ENCODE results near the gene MREG.

MREG gene

DNA sequence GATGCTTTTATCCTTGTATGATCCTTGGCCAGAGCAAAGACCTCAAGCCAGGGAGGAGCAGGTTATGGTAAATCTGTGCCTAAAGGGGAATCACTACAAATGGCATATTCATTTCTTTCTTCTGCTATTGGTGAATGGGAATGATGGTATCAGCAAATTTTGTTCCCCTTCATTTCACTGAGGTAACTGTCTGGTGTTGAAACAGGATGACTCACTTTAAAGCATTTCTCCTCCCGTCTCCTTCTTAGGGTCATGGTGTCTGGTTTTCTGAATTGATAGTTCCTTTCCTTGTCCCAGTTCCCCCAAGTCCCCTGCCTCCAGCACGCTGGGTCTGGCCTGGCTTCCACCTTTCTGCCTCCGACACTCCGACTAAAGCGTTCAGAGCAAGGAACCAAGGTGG lies 109.2 kb downstream of the MREG start:
- peaks cover 3% of the 10 kb centered on the region; the same call in 1 of the 2 replicates for H3K9me3 ChIP-seq (ENCODE audit: control insufficient read depth, insufficient read depth, low read depth, low read length)
- no peaks in the 10 kb centered on the region for H3K36me3 ChIP-seq (ENCODE audit: control insufficient read depth, insufficient read depth, low read length)
- no peaks in the 10 kb centered on the region for H3K4me1 ChIP-seq (ENCODE audit: control insufficient read depth, insufficient read depth, low read length)
- H3K4me3 ChIP-seq (ENCODE audit: low read depth, low read length), result no peak overlapping the region
- H3K9ac ChIP-seq (ENCODE audit: low read length), result no peak overlapping the region
- no peak overlapping the region for H3K27ac ChIP-seq (ENCODE audit: low read depth, low read length)
- H3K27me3 ChIP-seq (ENCODE audit: control insufficient read depth, insufficient read depth, low read length), result no peaks in the 10 kb centered on the region

DNA sequence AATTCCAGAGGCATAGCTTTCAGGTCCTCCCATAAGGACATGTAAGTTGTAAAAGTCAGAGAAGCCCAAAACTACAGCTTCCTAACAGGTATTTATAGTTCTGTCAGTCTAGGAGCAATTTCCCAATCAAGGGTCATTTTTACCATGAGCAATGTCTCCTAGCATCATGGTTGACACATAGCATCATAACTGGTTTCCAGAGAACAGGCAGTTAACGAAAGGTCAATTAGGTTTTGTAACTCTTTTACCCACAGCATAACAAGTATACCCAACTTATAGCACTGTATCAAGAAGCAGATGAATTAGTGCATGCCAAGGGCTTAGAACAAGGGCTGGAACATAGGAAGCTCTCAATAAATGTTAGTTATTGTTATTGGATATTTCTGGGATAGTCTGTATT lies 110.1 kb downstream of the MREG start:
- H3K9me3 ChIP-seq (ENCODE audit: control insufficient read depth, insufficient read depth, low read depth, low read length), result no peaks in the 10 kb centered on the region
- no peaks in the 10 kb centered on the region for H3K27me3 ChIP-seq (ENCODE audit: control insufficient read depth, insufficient read depth, low read length)
- no peak overlapping the region for H3K9ac ChIP-seq (ENCODE audit: low read length)
- H3K4me1 ChIP-seq (ENCODE audit: control insufficient read depth, insufficient read depth, low read length), result no peaks in the 10 kb centered on the region
- no peak overlapping the region for H3K4me3 ChIP-seq (ENCODE audit: low read depth, low read length)
- no peak overlapping the region for H3K27ac ChIP-seq (ENCODE audit: low read depth, low read length)
- H3K36me3 ChIP-seq (ENCODE audit: control insufficient read depth, insufficient read depth, low read length), result no peaks in the 10 kb centered on the region

DNA sequence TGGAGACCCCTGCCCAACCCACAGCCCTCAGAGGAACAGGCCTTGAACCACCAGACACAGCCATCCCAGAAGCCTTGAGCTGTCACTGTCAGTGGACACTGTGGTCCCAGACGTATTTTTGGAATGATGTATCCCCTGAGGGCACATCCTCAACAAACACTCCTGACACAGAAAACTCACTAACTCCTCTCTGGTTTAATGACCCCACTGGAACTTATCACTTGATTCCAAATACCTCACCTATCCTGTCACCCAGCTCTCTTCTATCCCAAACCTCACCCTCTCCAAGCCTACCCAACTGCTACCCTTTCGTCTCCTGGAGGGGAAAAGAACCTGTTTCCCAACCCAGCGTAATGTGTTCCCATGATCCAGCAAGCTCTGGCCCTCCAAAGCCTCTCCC lies 111.6 kb downstream of the MREG start:
- Histone ChIP-seq H3K4me1 (ENCODE audit: control insufficient read depth, insufficient read depth, low read length) (no peaks in the 10 kb centered on the region), H3K4me3 (ENCODE audit: low read depth, low read length) (no peak overlapping the region), H3K27me3 (ENCODE audit: control insufficient read depth, insufficient read depth, low read length) (no peaks in the 10 kb centered on the region), H3K36me3 (ENCODE audit: control insufficient read depth, insufficient read depth, low read length) (no peaks in the 10 kb centered on the region), H3K9me3 (ENCODE audit: control insufficient read depth, insufficient read depth, low read depth, low read length) (no peaks in the 10 kb centered on the region), H3K9ac (ENCODE audit: low read length) (no peak overlapping the region), H3K27ac (ENCODE audit: low read depth, low read length) (no peak overlapping the region)

DNA sequence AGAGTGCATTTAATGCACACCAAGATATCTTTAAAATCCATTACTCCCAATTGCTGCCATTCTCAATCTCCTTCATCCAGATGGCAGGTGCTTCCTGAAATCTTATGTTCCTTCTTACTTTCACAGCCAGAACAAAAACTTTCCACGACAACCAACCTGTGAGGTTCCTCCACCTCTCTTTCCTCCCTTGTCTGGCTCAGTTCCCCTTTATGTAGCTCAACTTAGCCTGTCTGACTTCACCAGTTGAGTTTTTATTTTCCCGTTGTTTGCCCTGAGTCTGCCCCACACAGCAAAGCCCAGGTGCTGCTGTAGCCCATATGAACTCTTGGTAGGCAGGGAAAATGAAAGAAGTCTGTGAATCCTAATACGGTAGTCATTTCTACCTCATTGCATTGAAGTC lies 112.5 kb downstream of the MREG start:
- H3K36me3 ChIP-seq (ENCODE audit: control insufficient read depth, insufficient read depth, low read length), result no peaks in the 10 kb centered on the region
- H3K9ac ChIP-seq (ENCODE audit: low read length), result no peak overlapping the region
- no peak overlapping the region for H3K4me3 ChIP-seq (ENCODE audit: low read depth, low read length)
- 0 out of 2 replicates have a peak, but pooled peaks cover 2% of the 10 kb centered on the region for H3K9me3 ChIP-seq (ENCODE audit: control insufficient read depth, insufficient read depth, low read depth, low read length)
- no peaks in the 10 kb centered on the region for H3K4me1 ChIP-seq (ENCODE audit: control insufficient read depth, insufficient read depth, low read length)
- no peak overlapping the region for H3K27ac ChIP-seq (ENCODE audit: low read depth, low read length)
- no peaks in the 10 kb centered on the region for H3K27me3 ChIP-seq (ENCODE audit: control insufficient read depth, insufficient read depth, low read length)

DNA sequence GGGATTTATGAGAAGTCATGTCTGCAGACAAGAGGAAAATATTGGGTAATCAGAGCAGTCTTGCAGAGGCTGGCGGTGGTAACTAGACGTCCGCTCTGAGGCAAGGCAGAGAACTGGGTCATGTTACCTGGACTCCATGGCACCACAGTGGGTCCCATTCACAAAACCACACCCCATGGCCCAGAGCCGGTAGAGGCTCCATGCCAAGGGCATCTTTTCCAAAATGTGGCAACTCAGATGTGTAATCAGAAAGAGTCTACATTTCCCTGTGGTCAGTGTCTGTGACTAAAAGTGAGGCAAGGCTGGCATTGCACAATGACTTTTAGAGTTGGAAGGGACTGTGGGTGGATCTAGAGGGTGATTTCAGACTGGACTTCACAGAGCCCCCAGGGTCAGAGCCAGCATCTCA lies 113.1 kb downstream of the MREG start:
- no peak overlapping the region for H3K27ac ChIP-seq (ENCODE audit: low read depth, low read length)
- no peaks in the 10 kb centered on the region for H3K4me1 ChIP-seq (ENCODE audit: control insufficient read depth, insufficient read depth, low read length)
- no peaks in the 10 kb centered on the region for H3K27me3 ChIP-seq (ENCODE audit: control insufficient read depth, insufficient read depth, low read length)
- H3K9me3 ChIP-seq (ENCODE audit: control insufficient read depth, insufficient read depth, low read depth, low read length), result 0 out of 2 replicates have a peak, but pooled peaks cover 2% of the 10 kb centered on the region
- no peak overlapping the region for H3K4me3 ChIP-seq (ENCODE audit: low read depth, low read length)
- no peaks in the 10 kb centered on the region for H3K36me3 ChIP-seq (ENCODE audit: control insufficient read depth, insufficient read depth, low read length)
- H3K9ac ChIP-seq (ENCODE audit: low read length), result no peak overlapping the region

DNA sequence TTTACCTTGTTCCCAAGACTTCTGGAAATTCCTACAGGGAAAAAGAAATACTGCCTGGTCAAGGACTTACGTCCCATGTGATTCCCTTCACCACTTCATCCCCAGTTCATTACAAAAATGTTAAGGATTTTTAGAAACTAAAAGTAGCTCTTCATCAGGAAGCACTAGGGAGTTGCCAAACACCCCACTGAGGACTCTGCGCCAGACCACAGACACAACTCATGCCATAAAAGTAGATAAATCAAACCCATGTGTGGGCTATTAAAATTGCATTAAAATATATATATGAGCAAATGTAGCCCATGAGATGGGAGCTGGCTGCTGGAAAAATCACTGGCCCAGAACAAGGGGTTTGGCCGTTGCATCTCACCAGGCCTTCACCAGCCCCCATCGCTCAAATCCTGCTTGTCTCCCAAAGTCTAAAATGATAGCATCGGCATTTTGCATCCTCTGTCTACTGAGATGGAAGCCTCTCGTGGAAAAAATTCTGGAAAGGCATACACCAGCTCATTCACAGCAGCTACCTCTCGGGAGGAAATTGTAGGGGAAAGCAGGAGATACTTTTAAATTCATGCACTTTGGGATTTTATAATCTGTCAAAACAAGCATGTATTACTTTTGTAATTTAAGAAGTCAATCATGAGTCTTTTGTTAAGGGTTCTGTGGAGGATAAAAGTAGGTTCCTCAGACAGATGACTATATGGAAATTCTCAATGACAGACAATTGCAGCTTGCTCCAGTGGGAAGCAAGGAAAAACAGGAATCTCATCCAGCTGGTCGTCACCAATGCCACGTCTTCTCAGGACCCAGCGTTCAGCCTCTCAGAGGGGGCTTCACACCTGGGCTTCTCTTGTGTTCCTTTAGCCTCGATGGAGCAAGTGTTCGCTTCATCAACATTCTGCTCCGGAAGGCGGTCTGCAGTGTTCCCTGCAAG lies 113.9 kb downstream of the MREG start:
- Histone ChIP-seq H3K9me3 (ENCODE audit: control insufficient read depth, insufficient read depth, low read depth, low read length) (0 out of 2 replicates have a peak, but pooled peaks cover 2% of the 10 kb centered on the region), H3K36me3 (ENCODE audit: control insufficient read depth, insufficient read depth, low read length) (no peaks in the 10 kb centered on the region), H3K9ac (ENCODE audit: low read length) (no peak overlapping the region), H3K27me3 (ENCODE audit: control insufficient read depth, insufficient read depth, low read length) (no peaks in the 10 kb centered on the region), H3K4me1 (ENCODE audit: control insufficient read depth, insufficient read depth, low read length) (no peaks in the 10 kb centered on the region), H3K4me3 (ENCODE audit: low read depth, low read length) (no peak overlapping the region), H3K27ac (ENCODE audit: low read depth, low read length) (no peak overlapping the region)

DNA sequence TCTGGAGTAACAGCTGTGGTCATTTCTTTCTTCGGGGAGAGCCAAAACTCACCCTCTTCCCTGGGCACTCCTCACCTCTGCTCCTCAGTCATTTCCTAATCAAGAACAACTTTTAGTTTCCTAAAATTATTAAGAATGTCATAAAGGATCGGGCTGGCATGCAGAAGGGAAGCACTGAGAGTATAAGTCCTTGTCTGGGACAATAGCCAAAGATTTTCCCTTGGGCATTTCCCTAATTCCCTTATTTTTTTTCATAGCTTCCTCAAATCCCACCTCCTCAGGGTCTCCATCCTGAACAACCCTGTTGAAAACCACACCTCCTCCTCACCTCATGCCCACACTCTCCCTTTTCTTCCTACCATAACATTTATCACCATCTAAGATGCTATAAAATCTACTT lies 115.0 kb downstream of the MREG start:
- no peak overlapping the region for H3K4me3 ChIP-seq (ENCODE audit: low read depth, low read length)
- H3K9me3 ChIP-seq (ENCODE audit: control insufficient read depth, insufficient read depth, low read depth, low read length), result 0 out of 2 replicates have a peak, but pooled peaks cover 2% of the 10 kb centered on the region
- H3K27ac ChIP-seq (ENCODE audit: low read depth, low read length), result no peak overlapping the region
- H3K4me1 ChIP-seq (ENCODE audit: control insufficient read depth, insufficient read depth, low read length), result no peaks in the 10 kb centered on the region
- H3K9ac ChIP-seq (ENCODE audit: low read length), result no peak overlapping the region
- H3K36me3 ChIP-seq (ENCODE audit: control insufficient read depth, insufficient read depth, low read length), result no peaks in the 10 kb centered on the region
- H3K27me3 ChIP-seq (ENCODE audit: control insufficient read depth, insufficient read depth, low read length), result no peaks in the 10 kb centered on the region

DNA sequence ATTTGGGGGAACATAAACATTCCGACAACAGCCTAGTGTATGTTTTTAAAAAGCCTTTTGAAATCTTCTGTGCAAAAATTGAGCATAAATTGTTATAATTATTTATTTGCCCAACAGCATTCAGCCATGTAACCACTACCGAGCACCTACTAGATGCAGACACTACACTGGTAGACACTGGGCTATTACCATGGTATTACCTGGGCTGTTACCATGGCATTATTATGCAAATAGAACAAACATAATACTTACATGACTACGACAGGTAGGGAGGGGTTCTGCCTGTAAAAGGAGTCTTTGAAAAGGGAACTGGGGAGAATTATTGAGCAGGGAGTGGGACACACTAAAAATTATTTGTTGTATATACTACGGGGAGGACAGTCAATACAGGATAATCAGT lies 116.4 kb downstream of the MREG start:
- Histone ChIP-seq H3K4me1 (ENCODE audit: control insufficient read depth, insufficient read depth, low read length) (no peaks in the 10 kb centered on the region), H3K27me3 (ENCODE audit: control insufficient read depth, insufficient read depth, low read length) (no peaks in the 10 kb centered on the region), H3K36me3 (ENCODE audit: control insufficient read depth, insufficient read depth, low read length) (no peaks in the 10 kb centered on the region), H3K9ac (ENCODE audit: low read length) (no peak overlapping the region), H3K27ac (ENCODE audit: low read depth, low read length) (no peak overlapping the region), H3K9me3 (ENCODE audit: control insufficient read depth, insufficient read depth, low read depth, low read length) (0 out of 2 replicates have a peak, but pooled peaks cover 2% of the 10 kb centered on the region), H3K4me3 (ENCODE audit: low read depth, low read length) (no peak overlapping the region)

DNA sequence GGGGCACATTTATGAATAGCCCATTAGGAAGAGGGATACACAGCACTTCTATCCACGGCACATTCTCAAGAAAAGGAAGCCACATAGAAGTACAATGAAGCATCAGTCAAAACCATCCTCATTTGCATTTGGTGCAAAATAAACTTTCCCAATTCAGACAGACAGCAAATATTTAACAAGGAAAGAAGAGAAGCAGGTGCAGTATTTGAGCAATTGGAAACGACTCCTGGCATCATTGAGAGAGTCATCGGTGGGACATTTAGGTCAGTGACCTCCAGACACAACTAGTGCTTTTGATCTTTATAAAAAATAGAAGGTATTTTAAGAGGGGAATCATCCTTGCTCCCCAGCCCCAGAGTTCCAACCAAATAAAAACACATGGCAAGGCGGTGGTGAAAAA lies 118.0 kb downstream of the MREG start:
- Histone ChIP-seq H3K27me3 (ENCODE audit: control insufficient read depth, insufficient read depth, low read length) (no peaks in the 10 kb centered on the region), H3K36me3 (ENCODE audit: control insufficient read depth, insufficient read depth, low read length) (no peaks in the 10 kb centered on the region), H3K9ac (ENCODE audit: low read length) (no peak overlapping the region), H3K27ac (ENCODE audit: low read depth, low read length) (no peak overlapping the region), H3K4me3 (ENCODE audit: low read depth, low read length) (no peak overlapping the region), H3K4me1 (ENCODE audit: control insufficient read depth, insufficient read depth, low read length) (no peaks in the 10 kb centered on the region), H3K9me3 (ENCODE audit: control insufficient read depth, insufficient read depth, low read depth, low read length) (0 out of 2 replicates have a peak, but pooled peaks cover 2% of the 10 kb centered on the region)
